Stimulated activated naive CD8-positive, alpha-beta T cell treated with anti-CD3 and anti-CD28 coated beads, Interleukin-15, amount 100 ng/mL, for 72 hours (primary cell): Measurements from ENCODE around the gene BICC1.

Experiments
- ATAC-seq: fragments of 150-1000 bp; cut with Tn5 transposase; 2 replicates; pipeline ENCODE4 v1.10.0; 2021; ENCODE audit warnings: mild to moderate bottlenecking, moderate library complexity
- DNase-seq, 2 donors: peaks; one replicate each; pipeline ENCODE4 v3.0.0; 2021 to 2022
- H3K27ac Mint-ChIP-seq, 2 donors: one replicate each; pipeline ENCODE4 v1.8.0; 2022; ENCODE audit warnings: mild to moderate bottlenecking in 2 of 2, mixed read lengths in 2 of 2, moderate library complexity in 2 of 2
- H3K27me3 Mint-ChIP-seq: one replicate; pipeline ENCODE4 v1.8.0; 2022; ENCODE audit warnings: mixed read lengths
- H3K4me1 Mint-ChIP-seq: one replicate; pipeline ENCODE4 v1.8.0; 2022; ENCODE audit warnings: mild to moderate bottlenecking, mixed read lengths
- H3K4me3 Mint-ChIP-seq, 2 donors: one replicate each; pipeline ENCODE4 v1.8.0; 2022; ENCODE audit warnings: mild to moderate bottlenecking in 2 of 2, mixed read lengths in 2 of 2, moderate library complexity in 1 of 2
- H3K9me3 Mint-ChIP-seq, 2 donors: one replicate each; pipeline ENCODE4 v1.8.0; 2022; ENCODE audit warnings: mixed read lengths in 2 of 2

The BICC1 gene

DNA sequence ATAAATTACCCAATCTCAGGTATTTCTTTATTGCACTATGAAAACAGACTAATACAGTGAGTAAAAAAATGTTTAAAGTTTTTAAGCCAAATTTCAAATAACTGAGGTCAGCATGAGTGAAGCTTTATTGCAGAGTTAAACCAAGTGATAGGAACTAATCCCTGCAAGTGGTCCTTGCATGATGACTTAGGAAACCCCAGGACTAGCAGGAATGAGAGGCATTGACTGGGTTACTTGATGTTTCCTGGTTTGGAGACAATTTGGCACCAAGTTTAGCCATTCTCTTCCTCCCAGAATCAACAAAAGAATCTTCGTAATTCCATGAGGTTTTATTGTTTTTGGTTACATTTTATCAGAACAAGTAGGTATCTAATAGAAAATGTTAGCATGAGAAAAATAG is 194.2 kb downstream of the BICC1 start:
- no peaks in the 10 kb centered on the region for H3K4me1 Mint-ChIP-seq
- no peaks in the 10 kb centered on the region for H3K27me3 Mint-ChIP-seq
- H3K27ac Mint-ChIP-seq = no peak overlapping the region
- H3K9me3 Mint-ChIP-seq = peaks cover 0 to 10% of the 10 kb centered on the region in 2 donors
- H3K4me3 Mint-ChIP-seq = no peak overlapping the region
- no peak for DNase-seq
- ATAC-seq = no peak

DNA sequence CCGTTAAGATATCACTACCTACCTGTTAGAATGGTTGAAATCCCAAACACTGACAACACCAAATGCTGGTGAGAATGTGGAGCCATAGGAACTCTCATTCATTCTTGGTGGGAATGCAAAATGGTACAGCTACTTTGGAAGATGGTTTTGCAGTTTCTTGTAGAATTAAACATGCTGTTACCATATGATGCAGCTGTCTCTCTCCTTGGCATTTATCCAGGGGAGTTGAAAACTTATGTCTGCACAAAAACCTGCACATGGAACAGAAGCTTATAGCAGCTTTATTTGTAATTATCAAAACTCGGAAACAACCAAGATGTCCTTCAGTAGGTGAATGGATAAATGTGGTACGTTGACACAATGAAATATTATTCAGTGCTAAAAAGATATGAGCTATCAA is 199.5 kb downstream of the BICC1 start:
- Mint-ChIP-seq H3K4me1 (no peaks in the 10 kb centered on the region), H3K4me3 (no peak overlapping the region), H3K27me3 (no peaks in the 10 kb centered on the region), H3K27ac (no peak overlapping the region), H3K9me3 (peaks cover 0 to 2% of the 10 kb centered on the region in 2 donors)
- DNase-seq (no peak), ATAC-seq (no peak)

- Mint-ChIP-seq H3K4me3 (no peak overlapping the region), H3K9me3 (no peaks in the 10 kb centered on the region), H3K27ac (no peak overlapping the region), H3K4me1 (no peaks in the 10 kb centered on the region), H3K27me3 (no peaks in the 10 kb centered on the region)
- ATAC-seq (no peak), DNase-seq (no peak)
These were observed 200.3 kb downstream of the BICC1 start for GRCh38 chr10:58712982-58713381.

DNA sequence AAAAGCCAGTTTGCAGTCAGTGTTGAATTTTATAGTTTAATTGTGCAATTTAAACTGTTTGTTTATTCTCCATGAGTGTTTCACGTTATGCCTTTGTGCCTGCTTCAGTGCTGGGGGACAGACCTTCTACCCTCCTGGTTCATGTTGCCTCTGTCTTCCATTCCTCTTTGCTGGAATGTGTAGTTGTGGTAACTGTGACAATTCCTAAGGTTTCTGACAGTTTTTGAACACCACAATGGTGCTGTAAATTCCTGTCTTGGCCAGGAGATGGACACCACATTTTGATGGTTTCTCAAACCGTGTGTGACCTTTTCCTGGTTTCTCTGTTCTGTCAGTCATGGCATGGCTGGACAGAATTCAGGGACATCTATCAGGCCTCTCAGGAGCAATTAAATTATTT is 201.7 kb downstream of the BICC1 start:
- no peak overlapping the region for H3K27ac Mint-ChIP-seq
- no peaks in the 10 kb centered on the region for H3K4me1 Mint-ChIP-seq
- DNase-seq = no peak
- H3K4me3 Mint-ChIP-seq = no peak overlapping the region
- no peaks in the 10 kb centered on the region for H3K9me3 Mint-ChIP-seq
- no peak for ATAC-seq
- H3K27me3 Mint-ChIP-seq = no peaks in the 10 kb centered on the region

- H3K27ac Mint-ChIP-seq = no peak overlapping the region
- H3K9me3 Mint-ChIP-seq = no peaks in the 10 kb centered on the region
- H3K4me1 Mint-ChIP-seq = no peaks in the 10 kb centered on the region
- DNase-seq = no peak
- H3K27me3 Mint-ChIP-seq = no peaks in the 10 kb centered on the region
- H3K4me3 Mint-ChIP-seq = no peak overlapping the region
- ATAC-seq = no peak
These were observed 202.4 kb downstream of the BICC1 start for GRCh38 chr10:58715061-58715460.

DNA sequence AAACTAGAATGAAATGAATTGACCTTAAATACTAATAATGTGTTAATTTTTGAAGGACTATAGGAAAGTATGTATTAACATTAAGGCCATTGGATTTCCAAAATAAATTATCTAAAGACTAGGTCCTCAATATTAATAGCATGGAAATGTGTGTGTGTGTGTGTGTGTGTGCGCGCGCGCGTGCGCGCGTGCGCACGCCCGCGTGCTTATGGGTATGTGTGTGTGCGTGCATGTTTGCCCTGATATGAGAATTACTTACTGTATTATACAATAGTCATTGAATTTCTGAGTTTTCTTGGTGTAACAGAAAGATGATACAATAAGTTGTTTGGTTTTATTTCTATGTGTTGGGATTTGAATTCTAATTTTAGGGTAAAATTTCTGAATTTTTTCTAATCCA is 205.9 kb downstream of the BICC1 start:
- DNase-seq = no peak
- Mint-ChIP-seq H3K4me1 (no peaks in the 10 kb centered on the region), H3K27me3 (no peaks in the 10 kb centered on the region), H3K27ac (no peak overlapping the region), H3K9me3 (no peaks in the 10 kb centered on the region), H3K4me3 (no peak overlapping the region)
- ATAC-seq = no peak

DNA sequence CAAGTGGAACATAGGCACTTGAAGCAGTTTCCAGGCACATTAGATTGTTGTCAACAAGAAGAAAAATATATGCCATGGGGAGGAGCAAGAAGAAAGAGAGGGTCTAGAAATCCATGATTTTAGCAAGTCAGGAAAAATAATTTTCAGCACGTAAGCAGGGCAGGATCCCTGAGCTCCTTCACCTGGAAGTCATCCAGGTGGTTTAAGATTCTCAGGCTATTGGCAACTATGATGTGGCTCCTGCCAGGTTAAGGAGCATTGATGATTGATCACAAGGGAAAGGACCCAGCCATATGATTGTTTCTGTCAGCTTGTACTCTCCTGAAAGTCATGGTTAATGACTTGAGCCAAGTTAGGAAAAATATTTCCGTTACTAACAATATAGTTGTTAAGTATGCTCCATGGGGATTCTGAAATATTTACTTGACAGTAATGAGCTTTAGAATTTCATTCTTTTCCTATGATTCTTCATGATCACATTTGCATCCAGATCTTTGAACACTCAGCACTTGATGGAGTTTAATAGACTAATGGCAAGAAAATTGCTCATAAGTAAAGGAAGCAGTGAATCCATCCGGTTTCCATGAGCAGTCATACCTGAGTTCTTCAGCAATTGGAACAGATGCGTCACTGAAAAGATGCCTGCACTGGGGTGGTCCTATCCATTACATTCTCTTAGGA is 209.1 kb downstream of the BICC1 start:
- H3K27ac Mint-ChIP-seq = no peak overlapping the region
- H3K4me3 Mint-ChIP-seq = no peak overlapping the region
- no peaks in the 10 kb centered on the region for H3K9me3 Mint-ChIP-seq
- ATAC-seq = no peak
- H3K27me3 Mint-ChIP-seq = peaks cover 9% of the 10 kb centered on the region
- no peak for DNase-seq
- no peaks in the 10 kb centered on the region for H3K4me1 Mint-ChIP-seq

DNA sequence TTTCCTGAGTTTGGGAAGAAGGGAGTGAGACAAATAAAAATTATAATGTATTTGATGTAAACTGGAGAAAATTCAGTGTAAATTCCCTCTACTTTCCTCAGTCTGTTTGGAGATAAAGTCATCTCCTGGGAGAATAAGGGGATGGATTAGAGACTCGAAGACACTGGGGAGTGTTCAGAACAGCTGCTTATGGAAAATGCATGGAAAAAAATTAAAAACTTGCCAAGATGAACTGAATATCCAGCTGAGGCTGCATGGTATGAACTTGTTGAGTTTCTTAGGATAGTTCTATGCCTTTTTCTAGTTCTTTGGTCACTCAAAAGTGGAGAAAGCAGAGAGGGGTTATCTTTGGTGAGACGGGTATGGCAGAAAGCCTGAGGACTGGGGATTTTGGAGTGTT is 210.5 kb downstream of the BICC1 start:
- no peak for ATAC-seq
- H3K27ac Mint-ChIP-seq = no peak overlapping the region
- no peaks in the 10 kb centered on the region for H3K4me1 Mint-ChIP-seq
- no peak for DNase-seq
- H3K27me3 Mint-ChIP-seq = peaks cover 9% of the 10 kb centered on the region
- H3K9me3 Mint-ChIP-seq = no peaks in the 10 kb centered on the region
- no peak overlapping the region for H3K4me3 Mint-ChIP-seq

DNA sequence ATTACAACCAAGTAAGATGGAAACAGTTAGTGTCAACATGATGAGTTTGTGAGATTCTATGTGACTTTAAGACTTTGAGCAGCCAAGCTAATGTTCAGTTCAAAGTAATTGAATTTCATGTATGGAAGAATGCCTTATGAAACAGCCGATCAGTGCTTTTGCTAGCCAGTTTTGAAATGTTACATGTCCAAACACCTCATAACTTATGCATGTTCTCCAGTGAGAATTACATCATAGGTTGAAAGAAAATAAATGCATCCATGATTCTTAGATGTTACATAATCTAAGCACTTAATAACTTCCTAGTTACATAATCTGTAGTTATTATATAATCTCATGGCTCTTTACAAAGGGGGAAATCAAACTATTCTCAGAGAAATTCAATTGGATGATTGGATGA is 211.3 kb downstream of the BICC1 start:
- H3K27ac Mint-ChIP-seq = no peak overlapping the region
- peaks cover 9% of the 10 kb centered on the region for H3K27me3 Mint-ChIP-seq
- no peaks in the 10 kb centered on the region for H3K9me3 Mint-ChIP-seq
- ATAC-seq (no peak), DNase-seq (no peak)
- H3K4me1 Mint-ChIP-seq = no peaks in the 10 kb centered on the region
- H3K4me3 Mint-ChIP-seq = no peak overlapping the region

DNA sequence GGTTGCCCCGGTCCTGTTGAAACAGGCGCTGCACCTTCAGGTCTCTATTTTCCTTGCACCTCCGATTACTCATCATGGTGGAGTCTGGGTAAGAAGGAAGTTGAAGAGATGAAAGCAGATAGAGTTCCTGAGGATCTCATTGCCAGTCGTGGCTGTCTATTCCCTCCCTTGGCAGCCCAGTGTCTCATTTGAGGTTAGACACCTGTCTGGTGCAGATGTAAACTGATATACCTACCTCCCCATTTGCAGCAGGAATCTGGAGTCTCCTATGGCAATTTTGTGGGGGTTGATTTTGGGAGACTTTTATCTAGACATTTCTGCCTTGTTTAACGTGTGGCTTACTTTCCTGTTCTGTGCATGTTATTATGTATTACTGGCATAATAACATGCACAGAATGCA is 212.1 kb downstream of the BICC1 start:
- H3K27me3 Mint-ChIP-seq = peaks cover 9% of the 10 kb centered on the region
- H3K9me3 Mint-ChIP-seq = no peaks in the 10 kb centered on the region
- DNase-seq (no peak), ATAC-seq (no peak)
- H3K4me3 Mint-ChIP-seq = no peak overlapping the region
- H3K4me1 Mint-ChIP-seq = no peaks in the 10 kb centered on the region
- no peak overlapping the region for H3K27ac Mint-ChIP-seq

- ATAC-seq = no peak
- no peaks in the 10 kb centered on the region for H3K4me1 Mint-ChIP-seq
- H3K4me3 Mint-ChIP-seq = no peak overlapping the region
- DNase-seq = no peak
- H3K27me3 Mint-ChIP-seq = peaks cover 9% of the 10 kb centered on the region
- H3K27ac Mint-ChIP-seq = no peak overlapping the region
- peaks cover 0 to under 1% of the 10 kb centered on the region in 2 donors for H3K9me3 Mint-ChIP-seq
These were observed 213.2 kb downstream of the BICC1 start for GRCh38 chr10:58725901-58726300.

DNA sequence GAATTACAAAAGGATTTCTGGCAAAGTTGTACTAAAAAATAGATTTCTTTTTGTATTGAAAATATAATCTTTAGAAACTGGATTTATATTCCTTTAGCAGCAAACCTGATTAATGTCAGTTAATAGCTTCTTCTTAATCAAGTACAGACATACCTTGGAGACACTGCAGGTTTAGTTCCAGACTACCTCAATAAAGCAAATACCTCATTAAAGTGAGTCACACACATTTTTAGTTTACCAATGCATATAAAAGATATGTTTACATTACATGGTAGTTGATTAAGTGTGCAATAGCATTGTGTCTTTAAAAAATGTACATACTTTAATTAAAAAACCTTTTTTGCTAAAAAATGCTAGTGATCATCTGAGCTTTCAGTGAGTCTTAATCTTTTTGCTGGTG is 215.0 kb downstream of the BICC1 start:
- H3K4me3 Mint-ChIP-seq = no peak overlapping the region
- ATAC-seq = no peak
- DNase-seq = no peak
- H3K4me1 Mint-ChIP-seq = no peaks in the 10 kb centered on the region
- peaks cover 5 to 7% of the 10 kb centered on the region in 2 donors for H3K9me3 Mint-ChIP-seq
- H3K27ac Mint-ChIP-seq = no peak overlapping the region
- H3K27me3 Mint-ChIP-seq = peaks cover 9% of the 10 kb centered on the region

GRCh38 chr10:58731276-58731675 is 218.6 kb downstream of the BICC1 start:
- ATAC-seq (no peak), DNase-seq (no peak)
- Mint-ChIP-seq H3K4me1 (no peaks in the 10 kb centered on the region), H3K27ac (no peak overlapping the region), H3K27me3 (no peaks in the 10 kb centered on the region), H3K9me3 (peaks cover 5 to 7% of the 10 kb centered on the region in 2 donors), H3K4me3 (no peak overlapping the region)

GRCh38 chr10:58733436-58733835 is 220.8 kb downstream of the BICC1 start:
- Mint-ChIP-seq H3K9me3 (peaks cover 5 to 7% of the 10 kb centered on the region in 2 donors), H3K27ac (no peak overlapping the region), H3K4me3 (no peak overlapping the region), H3K4me1 (no peaks in the 10 kb centered on the region), H3K27me3 (no peaks in the 10 kb centered on the region)
- ATAC-seq (no peak), DNase-seq (no peak)

DNA sequence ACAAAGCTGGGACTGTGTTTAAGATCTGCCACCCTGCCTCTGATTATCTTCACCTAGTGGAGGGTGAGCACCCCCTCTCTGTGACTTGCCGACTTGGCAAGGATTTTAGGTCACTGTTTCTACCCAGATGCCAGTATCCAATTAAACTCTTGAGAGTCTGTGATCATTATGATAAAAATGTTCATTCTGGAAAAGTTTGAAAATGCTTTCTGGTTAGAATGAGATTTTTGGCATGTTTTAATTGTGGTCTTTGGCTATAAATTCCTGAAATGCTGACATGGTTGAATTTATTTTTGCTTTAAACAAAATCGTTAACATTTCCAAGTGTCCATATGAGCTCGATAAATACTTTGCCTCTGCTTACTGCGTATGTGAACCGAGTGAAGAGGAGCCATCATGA is 221.4 kb downstream of the BICC1 start:
- H3K27me3 Mint-ChIP-seq = no peaks in the 10 kb centered on the region

DNA sequence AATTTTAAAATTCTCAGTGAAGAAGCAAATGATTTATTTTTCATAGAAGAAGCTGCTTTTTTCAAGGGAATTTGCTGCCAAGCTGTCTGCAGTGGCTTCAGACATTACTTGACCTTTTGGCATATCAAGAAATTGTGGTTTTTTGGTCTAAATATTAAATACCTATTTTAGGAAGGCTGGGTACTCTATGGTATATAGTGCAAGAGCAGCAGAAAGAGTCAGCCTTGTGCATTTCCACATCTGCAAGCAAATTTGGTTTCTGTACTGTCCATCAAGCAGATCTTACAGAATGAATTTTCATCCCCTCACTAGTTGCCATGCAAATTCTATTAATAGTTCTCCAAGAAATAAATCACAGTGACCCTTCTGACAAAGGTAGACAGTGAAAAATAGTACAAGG is 222.0 kb downstream of the BICC1 start:
- DNase-seq = no peak
- Mint-ChIP-seq H3K4me1 (no peaks in the 10 kb centered on the region), H3K27ac (no peak overlapping the region), H3K4me3 (no peak overlapping the region), H3K9me3 (peaks cover 5 to 7% of the 10 kb centered on the region in 2 donors), H3K27me3 (no peaks in the 10 kb centered on the region)
- no peak for ATAC-seq

More for the DNA sequence above, 221.4 kb downstream of the BICC1 start:
- peaks cover 5 to 7% of the 10 kb centered on the region in 2 donors for H3K9me3 Mint-ChIP-seq
- H3K27ac Mint-ChIP-seq = no peak overlapping the region
- no peak for ATAC-seq
- no peaks in the 10 kb centered on the region for H3K4me1 Mint-ChIP-seq
- DNase-seq = no peak
- no peak overlapping the region for H3K4me3 Mint-ChIP-seq

- Mint-ChIP-seq H3K27me3 (no peaks in the 10 kb centered on the region), H3K9me3 (peaks cover 5 to 7% of the 10 kb centered on the region in 2 donors), H3K4me3 (no peak overlapping the region), H3K4me1 (no peaks in the 10 kb centered on the region), H3K27ac (no peak overlapping the region)
- DNase-seq = no peak
- no peak for ATAC-seq
These were observed 222.4 kb downstream of the BICC1 start for GRCh38 chr10:58735087-58735486.
